Urinary bladder (tissue), 4 donors: Measurements from ENCODE around the gene MAPKAPK5. TPM values are rescaled to one million over a fixed set of nuclear protein-coding genes. Genes with fewer than 3 reads are reported as not detected.
"Not testable (repeated sequence)": the region's sequence is repeated elsewhere in the genome, so short reads cannot be mapped to it uniquely, and the experiment has no call there.

Experiments used
- DNase-seq: peaks from one replicate; pipeline ENCODE4 v3.0.0-alpha.2; 2015; ENCODE audit errors: extremely low spot score
- H3K27ac ChIP-seq: one replicate; pipeline ENCODE4 v1.5.1; 2013; ENCODE audit warnings: low read depth, mild to moderate bottlenecking, moderate library complexity
- H3K36me3 ChIP-seq: one replicate; pipeline ENCODE4 v1.6.1; 2013; ENCODE audit warnings: mild to moderate bottlenecking, moderate library complexity; ENCODE audit not compliant: insufficient read depth
- H3K4me1 ChIP-seq: one replicate; pipeline ENCODE4 v1.6.1; 2013; ENCODE audit warnings: mild to moderate bottlenecking, moderate library complexity; ENCODE audit not compliant: insufficient read depth
- H3K4me3 ChIP-seq: one replicate; pipeline ENCODE4 v1.5.1; 2013; ENCODE audit warnings: low read depth, low read length
- WGBS: extraction: QIAGEN DNeasy Blood & Tissue Kit; methylation state at CpG from one replicate; pipeline ENCODE4 v1.1.7; 2013; 5-methylcytosine and 5-hydroxymethylcytosine counted together
- polyA plus RNA-seq: library from polyadenylated mRNA; stranded (reverse); fragments of 200-250 nt; gene quantifications from one replicate; pipeline ENCODE4 v1.2.3, GENCODE V29; 2013
- total RNA-seq: library from RNA; depleted of rRNA; stranded (reverse); fragments of >200 nt; gene quantifications from one replicate; pipeline ENCODE4 v1.2.3, GENCODE V29; 2014
- donor health status: healthy with polysubstance abuse.
- donor health status: healthy.

The MAPKAPK5 gene
- total RNA-seq (37.0 TPM), polyA plus RNA-seq (26.2 TPM)

DNA sequence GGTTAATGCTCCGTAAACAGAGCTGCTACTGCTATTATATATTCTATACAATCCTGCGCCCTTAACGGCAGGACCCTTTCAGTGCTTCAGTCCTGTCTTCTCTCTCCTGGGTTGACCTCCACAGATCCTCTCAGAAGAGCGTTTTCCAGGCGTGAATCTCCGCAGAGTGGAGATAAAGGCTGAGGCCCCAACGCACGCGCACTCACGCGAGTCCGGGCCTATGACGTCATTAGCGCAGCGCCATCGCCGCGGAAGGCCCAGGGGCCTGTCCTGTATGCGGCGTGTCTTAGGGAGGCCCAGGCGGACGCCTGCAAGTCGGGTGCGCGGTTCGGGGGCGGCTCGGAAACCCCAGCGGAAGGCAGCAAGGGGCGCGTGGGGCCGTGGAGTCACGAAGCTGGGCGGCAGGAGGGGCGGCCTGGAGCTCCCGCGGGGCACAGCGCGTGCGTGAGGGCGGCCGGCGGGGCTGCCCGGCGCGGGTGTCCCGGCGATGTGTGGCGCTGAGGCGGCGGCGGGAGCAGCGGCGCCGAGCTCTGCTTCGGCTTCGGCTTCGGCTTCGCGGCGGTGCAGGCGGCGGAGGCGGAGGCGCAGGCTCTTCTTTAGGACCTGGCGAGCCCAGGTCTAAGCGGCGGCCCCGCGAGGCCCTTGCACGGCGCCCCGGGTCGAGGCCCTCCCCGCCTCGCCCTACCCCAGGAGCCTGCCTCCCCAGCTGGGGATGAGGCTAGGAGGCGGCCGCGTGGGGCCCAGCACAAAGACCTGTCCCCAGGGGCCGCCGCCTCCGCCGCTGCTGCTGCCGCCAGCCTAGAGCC is at the start of gene MAPKAPK5:
TSS of gene MAPKAPK5 (plus strand) at position 479 of the 806 bp plus-strand sequence. CDS start 506 bp downstream, outside the sequence.
- Histone ChIP-seq H3K4me1 (no peaks in the 10 kb centered on the region), H3K4me3 (peak within 1 kb of the TSS; percentile 95), H3K36me3 (no peaks in the 10 kb centered on the region), H3K27ac (peak within 1 kb of the TSS; percentile 96)
- peak; percentile 85 for DNase-seq
- WGBS = under 1% methylated on average over 84 of the region's 84 CpGs

- DNase-seq = no peak
- no peaks in the 10 kb centered on the region for H3K36me3 ChIP-seq
- 85% methylated on average over 3 of the region's 3 CpGs for WGBS
- no peak overlapping the region for H3K4me3 ChIP-seq
- H3K4me1 ChIP-seq = no peaks in the 10 kb centered on the region
- no peak overlapping the region for H3K27ac ChIP-seq
These were observed 49.2 kb upstream of the MAPKAPK5 start for GRCh38 chr12:111792856-111793235.

DNA sequence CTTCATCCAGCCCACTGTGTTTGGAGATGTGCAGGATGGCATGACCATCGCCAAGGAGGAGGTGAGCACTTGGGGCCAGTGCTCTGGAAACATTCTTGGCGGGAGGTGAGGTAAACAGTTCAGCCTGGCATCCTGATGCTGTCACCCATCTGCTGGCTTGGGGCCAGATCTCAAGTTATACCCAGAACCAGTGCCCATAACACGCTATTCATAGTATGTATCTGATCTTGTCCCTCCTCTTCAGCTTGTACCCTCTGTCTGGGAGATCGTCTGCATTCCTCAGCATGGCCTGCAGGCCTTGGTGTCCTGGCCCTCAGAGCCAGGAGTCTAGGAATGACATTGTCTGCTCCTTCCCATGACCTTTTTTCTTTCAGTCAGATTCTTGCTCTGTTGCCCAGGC is 43.8 kb upstream of the MAPKAPK5 start:
- Histone ChIP-seq H3K36me3 (no peaks in the 10 kb centered on the region), H3K4me3 (no peak overlapping the region)
- DNase-seq = no peak

DNA sequence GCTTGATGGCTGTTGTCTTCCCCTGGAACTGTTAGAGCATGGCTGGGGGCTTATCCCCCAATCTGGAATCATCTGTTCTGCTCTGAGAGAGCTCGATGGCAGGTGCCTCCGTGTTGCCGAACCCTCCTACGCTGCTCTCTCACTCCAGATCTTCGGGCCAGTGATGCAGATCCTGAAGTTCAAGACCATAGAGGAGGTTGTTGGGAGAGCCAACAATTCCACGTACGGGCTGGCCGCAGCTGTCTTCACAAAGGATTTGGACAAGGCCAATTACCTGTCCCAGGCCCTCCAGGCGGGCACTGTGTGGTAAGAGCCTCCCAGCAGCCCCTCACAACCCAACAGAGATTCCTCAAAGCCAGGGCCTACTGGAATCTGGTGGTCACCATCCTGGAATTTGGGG is 42.3 kb upstream of the MAPKAPK5 start:
- WGBS = 93% methylated on average over 9 of the region's 9 CpGs
- H3K27ac ChIP-seq = no peak overlapping the region
- H3K4me3 ChIP-seq = no peak overlapping the region
- peaks cover 2% of the 10 kb centered on the region for H3K36me3 ChIP-seq
- DNase-seq = no peak
- no peaks in the 10 kb centered on the region for H3K4me1 ChIP-seq

More for the DNA sequence above, 43.8 kb upstream of the MAPKAPK5 start:
- Histone ChIP-seq H3K4me1 (no peaks in the 10 kb centered on the region), H3K27ac (no peak overlapping the region)
- WGBS = 86% methylated on average over 4 of the region's 4 CpGs

DNA sequence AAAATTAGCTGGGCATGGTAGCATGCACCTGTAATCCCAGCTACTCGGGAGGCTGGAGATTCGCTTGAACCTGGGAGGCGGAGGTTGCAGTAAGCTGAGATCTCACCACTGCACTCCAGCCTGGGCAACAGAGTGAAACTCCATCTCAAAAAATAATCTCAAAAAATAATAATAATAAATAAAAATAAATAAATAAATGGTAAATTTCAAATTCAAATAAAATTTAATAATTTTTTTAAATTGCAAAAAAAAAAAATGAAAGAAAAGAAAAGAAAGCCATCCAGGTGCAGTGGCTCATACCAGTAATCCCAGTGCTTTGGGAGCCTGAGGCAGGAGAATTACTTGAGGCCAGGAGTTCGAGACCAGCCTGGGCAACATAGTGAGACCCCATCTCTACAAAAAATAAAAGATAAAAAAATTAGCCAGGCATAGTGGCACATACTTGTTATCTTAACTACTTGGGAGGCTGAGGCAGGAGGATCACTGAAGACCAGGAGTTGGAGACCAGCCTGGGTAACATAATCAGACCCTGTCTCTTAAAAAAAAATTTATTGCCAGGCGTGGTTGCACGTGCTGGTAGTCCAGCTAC is 38.9 kb upstream of the MAPKAPK5 start:
- H3K4me3 ChIP-seq = no peak overlapping the region
- H3K36me3 ChIP-seq = peaks cover 2% of the 10 kb centered on the region
- H3K4me1 ChIP-seq = no peaks in the 10 kb centered on the region
- no peak overlapping the region for H3K27ac ChIP-seq
- no peak for DNase-seq
- 92% methylated on average over 6 of the region's 6 CpGs for WGBS

- no peak for DNase-seq
- Histone ChIP-seq H3K4me1 (no peaks in the 10 kb centered on the region), H3K27ac (no peak overlapping the region), H3K4me3 (no peak overlapping the region), H3K36me3 (peaks cover 2% of the 10 kb centered on the region)
- 98% methylated on average over 8 of the region's 8 CpGs for WGBS
These were observed 38.2 kb upstream of the MAPKAPK5 start for GRCh38 chr12:111803851-111804250.

- Histone ChIP-seq H3K4me3 (no peak overlapping the region), H3K27ac (no peak overlapping the region), H3K36me3 (peaks cover 2% of the 10 kb centered on the region), H3K4me1 (no peaks in the 10 kb centered on the region)
- DNase-seq = no peak
- WGBS = 90% methylated on average over 4 of the region's 4 CpGs
These were observed 35.7 kb upstream of the MAPKAPK5 start for GRCh38 chr12:111806304-111806703.

GRCh38 chr12:111807232-111807631 is 34.8 kb upstream of the MAPKAPK5 start:
- Histone ChIP-seq H3K4me3 (no peak overlapping the region), H3K27ac (no peak overlapping the region), H3K36me3 (peaks cover 2% of the 10 kb centered on the region), H3K4me1 (no peaks in the 10 kb centered on the region)
- DNase-seq = no peak
- 79% methylated on average over 7 of the region's 7 CpGs for WGBS

DNA sequence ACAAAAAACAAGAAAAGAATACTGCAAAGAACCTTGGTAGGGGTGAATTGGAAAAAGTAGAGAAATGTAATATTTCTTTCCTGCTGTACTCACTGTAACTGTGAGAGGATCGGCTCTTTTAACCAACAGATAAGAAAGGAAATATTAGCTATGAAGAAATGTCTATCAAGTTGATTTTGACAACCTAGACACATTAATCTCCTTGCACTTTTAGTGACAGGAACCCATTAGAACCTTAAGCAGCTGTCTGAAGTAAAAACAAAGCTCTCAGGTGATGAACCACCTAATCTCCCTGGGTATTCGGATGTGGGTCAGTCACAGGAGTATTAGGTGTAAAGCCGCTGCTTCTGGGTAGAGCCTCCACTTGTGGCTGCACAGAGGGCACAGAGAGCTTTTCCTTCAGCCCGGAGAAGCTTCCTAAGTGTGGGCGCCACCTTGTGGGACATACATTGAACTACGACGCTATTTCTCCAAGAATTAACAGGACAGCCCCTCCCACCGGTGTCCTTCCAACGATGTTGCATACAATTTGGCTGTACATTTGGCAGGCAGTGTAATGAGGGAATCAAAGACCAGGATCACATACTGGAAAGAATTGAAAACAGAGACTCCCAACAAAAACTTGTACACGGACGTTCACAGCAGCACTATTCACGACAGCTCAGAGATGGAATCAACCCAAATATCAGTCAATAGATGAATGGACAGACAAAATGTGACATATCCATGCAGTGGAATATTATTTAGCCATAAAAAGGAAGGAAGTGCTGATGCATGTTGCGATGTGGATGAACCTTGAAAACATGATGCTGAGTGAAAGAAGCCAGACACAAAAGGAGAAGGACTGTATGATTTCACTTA is 28.9 kb upstream of the MAPKAPK5 start:
- no peak overlapping the region for H3K27ac ChIP-seq

DNA sequence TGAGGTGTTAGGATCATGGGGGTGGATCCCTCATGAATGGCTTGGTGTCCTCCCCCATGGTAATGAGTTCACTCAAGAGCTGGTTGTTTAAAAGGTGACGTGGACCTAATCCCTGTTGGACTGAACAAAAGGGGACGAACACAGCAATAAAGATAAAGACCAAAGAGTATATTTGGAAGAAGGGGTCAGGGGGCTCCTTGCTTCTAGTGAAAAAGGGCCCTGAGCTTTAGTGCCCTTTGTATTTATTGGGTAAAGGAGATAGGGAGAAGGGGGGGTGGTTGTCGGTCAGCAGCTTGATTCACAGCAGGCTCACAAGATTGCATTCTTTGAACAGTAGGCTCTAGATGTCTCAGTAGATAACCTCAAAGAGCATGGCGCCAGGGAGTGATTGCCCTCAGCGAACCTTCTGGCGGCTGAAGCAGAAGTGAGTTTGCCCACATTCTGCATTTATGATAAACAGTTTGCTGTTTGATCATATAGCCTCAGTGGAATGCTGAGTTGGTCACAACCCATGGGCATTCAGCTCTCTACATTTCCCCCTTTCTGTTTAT is 25.9 kb upstream of the MAPKAPK5 start:
- H3K36me3 ChIP-seq = no peaks in the 10 kb centered on the region
- no peak overlapping the region for H3K27ac ChIP-seq
- WGBS = 32% methylated on average over 6 of the region's 6 CpGs
- H3K4me1 ChIP-seq = no peaks in the 10 kb centered on the region
- DNase-seq = no peak
- no peak overlapping the region for H3K4me3 ChIP-seq

More for the DNA sequence above, 28.9 kb upstream of the MAPKAPK5 start:
- peak; percentile 53 for DNase-seq
- Histone ChIP-seq H3K4me1 (no peaks in the 10 kb centered on the region), H3K36me3 (no peaks in the 10 kb centered on the region), H3K4me3 (no peak overlapping the region)
- WGBS = 14% methylated on average over 13 of the region's 13 CpGs

DNA sequence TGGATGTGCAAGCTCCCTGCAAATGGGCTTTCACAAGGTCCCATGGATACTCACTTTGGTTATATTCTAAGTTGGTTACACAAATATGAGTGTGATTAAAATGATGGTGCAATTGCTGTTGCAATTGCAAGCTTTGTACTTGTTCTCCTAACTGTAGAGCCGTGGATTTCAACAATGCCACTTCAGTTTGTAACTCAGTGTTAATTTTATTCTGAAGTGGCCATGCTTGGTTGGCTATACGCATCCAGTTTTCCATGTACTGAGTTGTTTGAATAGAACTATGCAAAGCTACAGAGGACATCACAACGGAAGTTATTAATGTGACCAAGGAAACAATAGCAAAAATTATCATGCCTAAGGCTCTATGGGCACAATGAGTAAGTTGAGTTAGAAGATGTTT is 25.1 kb upstream of the MAPKAPK5 start:
- not testable (repeated sequence) for H3K4me1 ChIP-seq, H3K36me3 ChIP-seq, H3K4me3 ChIP-seq, DNase-seq, H3K27ac ChIP-seq
- WGBS = 86% methylated on average over 3 of the region's 3 CpGs

GRCh38 chr12:111818340-111818739 is 23.7 kb upstream of the MAPKAPK5 start:
- Histone ChIP-seq H3K27ac (no peak overlapping the region), H3K36me3 (no peaks in the 10 kb centered on the region), H3K4me1 (no peaks in the 10 kb centered on the region), H3K4me3 (no peak overlapping the region)
- WGBS = 84% methylated on average over 8 of the region's 8 CpGs
- no peak for DNase-seq
